K562 (cell line): ENCODE data around the gene ZNF709. TPM values are rescaled to one million over a fixed set of nuclear protein-coding genes. Genes with fewer than 3 reads are reported as not detected.

ENCODE experiments used
- ARNT ChIP-seq, 2 experiments: fragments of 450-650 bp; IDR thresholded peaks; 2 replicates each; pipeline ENCODE4 v1.6.1; 2016; ENCODE audit warnings: mild to moderate bottlenecking in 1 of 2
- CTBP1 ChIP-seq: fragments of 450-650 bp; IDR thresholded peaks from 2 replicates; pipeline ENCODE4 v1.6.1; 2016; ENCODE audit warnings: borderline replicate concordance
- GATAD2B ChIP-seq: fragments of 450-650 bp; IDR thresholded peaks from 2 replicates; pipeline ENCODE4 v1.6.1; 2017; ENCODE audit warnings: mild to moderate bottlenecking, borderline replicate concordance
- HCFC1 ChIP-seq: IDR thresholded peaks from 2 replicates; pipeline ENCODE4 v1.6.1; 2012; ENCODE audit warnings: low read depth, low read length, improper control_type of control experiment
- MYC ChIP-seq, 2 experiments: fragments of 250-450 bp in 1 of 2; sonication (Bioruptor Pico) in 1 of 2; IDR thresholded peaks; 2 replicates each; pipeline versions ENCODE4 v1.5.1 to v1.6.1; 2012 to 2021; ENCODE audit warnings: low read depth in 2 of 2, borderline replicate concordance in 1 of 2, improper control_type of control experiment in 1 of 2, low read length in 1 of 2, mild to moderate bottlenecking in 1 of 2, moderate library complexity in 1 of 2
- NFYB ChIP-seq: IDR thresholded peaks from 2 replicates; pipeline ENCODE4 v1.6.1; 2011; ENCODE audit warnings: mild to moderate bottlenecking, moderate library complexity; ENCODE audit not compliant: insufficient read length; ENCODE audit errors: extremely low read depth
- POLR2H ChIP-seq: IDR thresholded peaks from 2 replicates; pipeline ENCODE4 v1.6.1; 2016; ENCODE audit warnings: missing genetic modification characterization, low read depth, mild to moderate bottlenecking, control low read depth, missing compliant biosample characterization, moderate library complexity
- polyA plus RNA-seq, 8 experiments: library from polyadenylated mRNA; depleted of rRNA in 4 of 8; stranded (reverse) in 5 of 8; unstranded in 3 of 8; fragments of >200 nt; fragmentation: Nextera tagmentation in 2 of 8; fragmentation: Illumina TruSeq in 1 of 8; extraction: Ambion mirVana in 2 of 8; extraction: Trizol in 1 of 8; gene quantifications; 2 replicates each; pipeline versions ENCODE4 v1.2.1 to v1.2.3, GENCODE V29; 2011 to 2014; ENCODE audit warnings: inconsistent platforms in 1 of 8, missing spikeins in 1 of 8
- total RNA-seq, 7 experiments: library from RNA; depleted of rRNA in 6 of 7; stranded (reverse); fragments of >200 nt in 6 of 7; fragmentation: Illumina TruSeq in 2 of 7; extraction: Trizol in 2 of 7; gene quantifications; 2 replicates each; pipeline versions ENCODE4 v1.2.1 to v1.2.3, GENCODE V29; 2011 to 2021; ENCODE audit warnings: low replicate concordance in 1 of 7
- TF ChIP-seq, protein P1 (sequence below), 2 experiments: fragments of 450-650 bp; conservative IDR thresholded peaks; 2 replicates each; pipeline ENCODE4 v1.6.1; 2017; ENCODE audit warnings: mild to moderate bottlenecking in 2 of 2, moderate library complexity in 2 of 2
- TF ChIP-seq, protein P2 (sequence below): fragments of 450-650 bp; IDR thresholded peaks from 2 replicates; pipeline ENCODE4 v1.6.1; 2016; ENCODE audit warnings: mild to moderate bottlenecking, moderate library complexity
- TF ChIP-seq, protein P3 (sequence below): IDR thresholded peaks from 2 replicates; pipeline ENCODE4 v1.6.1; 2011; ENCODE audit warnings: borderline replicate concordance, low read depth, mild to moderate bottlenecking, moderate library complexity, low read length; ENCODE audit not compliant: insufficient read depth, poor library complexity, severe bottlenecking

ZNF709 gene
- total and polyA plus RNA-seq, 9 of the 15 experiments (the other 6 are each of a cell fraction or from before 2014, with no cell fraction given), result 0.07 to 0.69 (median 0.18) TPM

DNA sequence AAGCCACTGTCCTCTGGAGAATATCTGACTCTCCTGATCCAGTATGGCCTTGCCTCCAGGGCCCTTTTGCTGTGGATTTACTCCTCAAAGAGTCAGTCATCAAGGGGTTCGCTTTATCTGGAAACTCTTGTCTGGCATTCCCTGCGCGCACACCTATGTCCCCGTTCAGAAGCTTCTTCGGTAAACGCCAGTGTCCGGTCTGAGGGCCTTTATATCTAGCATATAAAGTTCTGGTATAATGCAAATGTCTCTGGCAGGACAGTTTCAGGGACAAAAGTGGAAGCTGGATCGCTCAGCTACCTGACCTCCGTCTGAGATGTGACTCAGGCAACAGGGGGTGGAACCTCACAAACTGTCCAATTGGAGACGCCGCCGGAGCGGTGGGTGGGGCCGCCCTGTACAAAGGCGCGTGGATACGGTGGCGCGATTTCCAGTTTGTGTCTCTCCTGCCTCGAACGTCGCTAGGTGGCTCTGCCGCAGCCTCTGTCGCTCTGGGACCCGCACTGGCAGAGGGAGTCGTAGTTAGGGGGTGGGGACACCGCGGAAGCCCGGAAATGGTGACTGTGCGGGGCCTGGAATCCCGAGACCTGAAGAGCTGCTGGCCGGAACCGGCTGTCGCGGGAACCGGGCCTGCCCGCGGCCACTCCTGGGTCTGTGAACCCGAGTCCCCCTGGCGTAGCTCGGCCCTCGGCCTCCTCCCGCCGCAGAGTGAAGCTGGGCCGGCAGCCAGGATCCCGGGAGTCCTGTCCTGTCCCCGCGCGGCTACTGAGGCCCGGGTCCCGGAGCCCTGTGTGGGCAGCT, 10.6 kb upstream of the ZNF709 start (continued):
- peak; percentile 11 for TF ChIP-seq NFYB
- peak; percentile 37; the same call in 1 of the 2 replicates for TF ChIP-seq HCFC1
- 0 out of 2 replicates have a peak, but pooled peaks have one; percentile 18 for TF ChIP-seq CTBP1
- 0 out of 2 replicates have a peak, but pooled peaks have one; percentile 21 for TF ChIP-seq GATAD2B
- TF ChIP-seq, protein P1, sequence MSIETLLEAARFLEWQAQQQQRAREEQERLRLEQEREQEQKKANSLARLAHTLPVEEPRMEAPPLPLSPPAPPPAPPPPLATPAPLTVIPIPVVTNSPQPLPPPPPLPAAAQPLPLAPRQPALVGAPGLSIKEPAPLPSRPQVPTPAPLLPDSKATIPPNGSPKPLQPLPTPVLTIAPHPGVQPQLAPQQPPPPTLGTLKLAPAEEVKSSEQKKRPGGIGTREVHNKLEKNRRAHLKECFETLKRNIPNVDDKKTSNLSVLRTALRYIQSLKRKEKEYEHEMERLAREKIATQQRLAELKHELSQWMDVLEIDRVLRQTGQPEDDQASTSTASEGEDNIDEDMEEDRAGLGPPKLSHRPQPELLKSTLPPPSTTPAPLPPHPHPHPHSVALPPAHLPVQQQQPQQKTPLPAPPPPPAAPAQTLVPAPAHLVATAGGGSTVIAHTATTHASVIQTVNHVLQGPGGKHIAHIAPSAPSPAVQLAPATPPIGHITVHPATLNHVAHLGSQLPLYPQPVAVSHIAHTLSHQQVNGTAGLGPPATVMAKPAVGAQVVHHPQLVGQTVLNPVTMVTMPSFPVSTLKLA (conservative IDR thresholded peaks at IDR 0.05), result peak; percentile 42 to 70; a peak in 3 of 4 replicates
- TF ChIP-seq ARNT (IDR thresholded peaks at IDR 0.05), result no peak
- TF ChIP-seq POLR2H (tag), result peak; percentile 48; the same call in 1 of the 2 replicates
- TF ChIP-seq MYC (IDR thresholded peaks at IDR 0.05; ENCODE audit: low read depth, low read length), result peak; percentile 61; the same call in 1 of the 2 replicates
- no peak for TF ChIP-seq MYC (CRISPR knock-in tag; IDR thresholded peaks at IDR 0.05; ENCODE audit: borderline replicate concordance, low read depth)
- TF ChIP-seq, protein P2, sequence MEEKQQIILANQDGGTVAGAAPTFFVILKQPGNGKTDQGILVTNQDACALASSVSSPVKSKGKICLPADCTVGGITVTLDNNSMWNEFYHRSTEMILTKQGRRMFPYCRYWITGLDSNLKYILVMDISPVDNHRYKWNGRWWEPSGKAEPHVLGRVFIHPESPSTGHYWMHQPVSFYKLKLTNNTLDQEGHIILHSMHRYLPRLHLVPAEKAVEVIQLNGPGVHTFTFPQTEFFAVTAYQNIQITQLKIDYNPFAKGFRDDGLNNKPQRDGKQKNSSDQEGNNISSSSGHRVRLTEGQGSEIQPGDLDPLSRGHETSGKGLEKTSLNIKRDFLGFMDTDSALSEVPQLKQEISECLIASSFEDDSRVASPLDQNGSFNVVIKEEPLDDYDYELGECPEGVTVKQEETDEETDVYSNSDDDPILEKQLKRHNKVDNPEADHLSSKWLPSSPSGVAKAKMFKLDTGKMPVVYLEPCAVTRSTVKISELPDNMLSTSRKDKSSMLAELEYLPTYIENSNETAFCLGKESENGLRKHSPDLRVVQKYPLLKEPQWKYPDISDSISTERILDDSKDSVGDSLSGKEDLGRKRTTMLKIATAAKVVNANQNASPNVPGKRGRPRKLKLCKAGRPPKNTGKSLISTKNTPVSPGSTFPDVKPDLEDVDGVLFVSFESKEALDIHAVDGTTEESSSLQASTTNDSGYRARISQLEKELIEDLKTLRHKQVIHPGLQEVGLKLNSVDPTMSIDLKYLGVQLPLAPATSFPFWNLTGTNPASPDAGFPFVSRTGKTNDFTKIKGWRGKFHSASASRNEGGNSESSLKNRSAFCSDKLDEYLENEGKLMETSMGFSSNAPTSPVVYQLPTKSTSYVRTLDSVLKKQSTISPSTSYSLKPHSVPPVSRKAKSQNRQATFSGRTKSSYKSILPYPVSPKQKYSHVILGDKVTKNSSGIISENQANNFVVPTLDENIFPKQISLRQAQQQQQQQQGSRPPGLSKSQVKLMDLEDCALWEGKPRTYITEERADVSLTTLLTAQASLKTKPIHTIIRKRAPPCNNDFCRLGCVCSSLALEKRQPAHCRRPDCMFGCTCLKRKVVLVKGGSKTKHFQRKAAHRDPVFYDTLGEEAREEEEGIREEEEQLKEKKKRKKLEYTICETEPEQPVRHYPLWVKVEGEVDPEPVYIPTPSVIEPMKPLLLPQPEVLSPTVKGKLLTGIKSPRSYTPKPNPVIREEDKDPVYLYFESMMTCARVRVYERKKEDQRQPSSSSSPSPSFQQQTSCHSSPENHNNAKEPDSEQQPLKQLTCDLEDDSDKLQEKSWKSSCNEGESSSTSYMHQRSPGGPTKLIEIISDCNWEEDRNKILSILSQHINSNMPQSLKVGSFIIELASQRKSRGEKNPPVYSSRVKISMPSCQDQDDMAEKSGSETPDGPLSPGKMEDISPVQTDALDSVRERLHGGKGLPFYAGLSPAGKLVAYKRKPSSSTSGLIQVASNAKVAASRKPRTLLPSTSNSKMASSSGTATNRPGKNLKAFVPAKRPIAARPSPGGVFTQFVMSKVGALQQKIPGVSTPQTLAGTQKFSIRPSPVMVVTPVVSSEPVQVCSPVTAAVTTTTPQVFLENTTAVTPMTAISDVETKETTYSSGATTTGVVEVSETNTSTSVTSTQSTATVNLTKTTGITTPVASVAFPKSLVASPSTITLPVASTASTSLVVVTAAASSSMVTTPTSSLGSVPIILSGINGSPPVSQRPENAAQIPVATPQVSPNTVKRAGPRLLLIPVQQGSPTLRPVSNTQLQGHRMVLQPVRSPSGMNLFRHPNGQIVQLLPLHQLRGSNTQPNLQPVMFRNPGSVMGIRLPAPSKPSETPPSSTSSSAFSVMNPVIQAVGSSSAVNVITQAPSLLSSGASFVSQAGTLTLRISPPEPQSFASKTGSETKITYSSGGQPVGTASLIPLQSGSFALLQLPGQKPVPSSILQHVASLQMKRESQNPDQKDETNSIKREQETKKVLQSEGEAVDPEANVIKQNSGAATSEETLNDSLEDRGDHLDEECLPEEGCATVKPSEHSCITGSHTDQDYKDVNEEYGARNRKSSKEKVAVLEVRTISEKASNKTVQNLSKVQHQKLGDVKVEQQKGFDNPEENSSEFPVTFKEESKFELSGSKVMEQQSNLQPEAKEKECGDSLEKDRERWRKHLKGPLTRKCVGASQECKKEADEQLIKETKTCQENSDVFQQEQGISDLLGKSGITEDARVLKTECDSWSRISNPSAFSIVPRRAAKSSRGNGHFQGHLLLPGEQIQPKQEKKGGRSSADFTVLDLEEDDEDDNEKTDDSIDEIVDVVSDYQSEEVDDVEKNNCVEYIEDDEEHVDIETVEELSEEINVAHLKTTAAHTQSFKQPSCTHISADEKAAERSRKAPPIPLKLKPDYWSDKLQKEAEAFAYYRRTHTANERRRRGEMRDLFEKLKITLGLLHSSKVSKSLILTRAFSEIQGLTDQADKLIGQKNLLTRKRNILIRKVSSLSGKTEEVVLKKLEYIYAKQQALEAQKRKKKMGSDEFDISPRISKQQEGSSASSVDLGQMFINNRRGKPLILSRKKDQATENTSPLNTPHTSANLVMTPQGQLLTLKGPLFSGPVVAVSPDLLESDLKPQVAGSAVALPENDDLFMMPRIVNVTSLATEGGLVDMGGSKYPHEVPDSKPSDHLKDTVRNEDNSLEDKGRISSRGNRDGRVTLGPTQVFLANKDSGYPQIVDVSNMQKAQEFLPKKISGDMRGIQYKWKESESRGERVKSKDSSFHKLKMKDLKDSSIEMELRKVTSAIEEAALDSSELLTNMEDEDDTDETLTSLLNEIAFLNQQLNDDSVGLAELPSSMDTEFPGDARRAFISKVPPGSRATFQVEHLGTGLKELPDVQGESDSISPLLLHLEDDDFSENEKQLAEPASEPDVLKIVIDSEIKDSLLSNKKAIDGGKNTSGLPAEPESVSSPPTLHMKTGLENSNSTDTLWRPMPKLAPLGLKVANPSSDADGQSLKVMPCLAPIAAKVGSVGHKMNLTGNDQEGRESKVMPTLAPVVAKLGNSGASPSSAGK, result peak; percentile 66
- TF ChIP-seq, protein P3, sequence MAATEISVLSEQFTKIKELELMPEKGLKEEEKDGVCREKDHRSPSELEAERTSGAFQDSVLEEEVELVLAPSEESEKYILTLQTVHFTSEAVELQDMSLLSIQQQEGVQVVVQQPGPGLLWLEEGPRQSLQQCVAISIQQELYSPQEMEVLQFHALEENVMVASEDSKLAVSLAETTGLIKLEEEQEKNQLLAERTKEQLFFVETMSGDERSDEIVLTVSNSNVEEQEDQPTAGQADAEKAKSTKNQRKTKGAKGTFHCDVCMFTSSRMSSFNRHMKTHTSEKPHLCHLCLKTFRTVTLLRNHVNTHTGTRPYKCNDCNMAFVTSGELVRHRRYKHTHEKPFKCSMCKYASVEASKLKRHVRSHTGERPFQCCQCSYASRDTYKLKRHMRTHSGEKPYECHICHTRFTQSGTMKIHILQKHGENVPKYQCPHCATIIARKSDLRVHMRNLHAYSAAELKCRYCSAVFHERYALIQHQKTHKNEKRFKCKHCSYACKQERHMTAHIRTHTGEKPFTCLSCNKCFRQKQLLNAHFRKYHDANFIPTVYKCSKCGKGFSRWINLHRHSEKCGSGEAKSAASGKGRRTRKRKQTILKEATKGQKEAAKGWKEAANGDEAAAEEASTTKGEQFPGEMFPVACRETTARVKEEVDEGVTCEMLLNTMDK, result peak; percentile 62
